Left lung (tissue), 10 donors: ENCODE measurements around the gene C11orf24. TPM values are rescaled to one million over a fixed set of nuclear protein-coding genes. Genes with fewer than 3 reads are reported as not detected.

Experiments used
- ATAC-seq: fragments of 200-7000 bp; cut with Tn5 transposase; one replicate; pipeline ENCODE4 v1.9.1; 2020; ENCODE audit warnings: moderate library complexity
- DNase-seq, 4 donors: peaks; one replicate each; pipeline ENCODE4 v3.0.0-alpha.2; 2013 to 2020
- H3K27ac ChIP-seq, 2 donors: fragments of 200-600 bp; sonication (generic) in 1 of 2; one replicate each; pipeline versions ENCODE4 v1.5.0 to v1.8.0; 2020 to 2021
- H3K27me3 ChIP-seq, 2 donors: fragments of 200-600 bp; sonication (generic) in 1 of 2; one replicate each; pipeline versions ENCODE4 v1.5.0 to v1.8.0; 2020 to 2021
- H3K36me3 ChIP-seq, 2 donors: fragments of 200-600 bp; sonication (generic) in 1 of 2; one replicate each; pipeline versions ENCODE4 v1.5.0 to v1.8.0; 2020 to 2021
- H3K4me1 ChIP-seq, 2 donors: fragments of 200-600 bp; one replicate each; pipeline ENCODE4 v1.8.0; 2021
- H3K4me3 ChIP-seq, 2 donors: fragments of 200-600 bp; sonication (generic) in 1 of 2; one replicate each; pipeline versions ENCODE4 v1.5.0 to v1.8.0; 2020 to 2021; ENCODE audit warnings: mild to moderate bottlenecking in 1 of 2
- H3K9me3 ChIP-seq, 2 donors: fragments of 200-600 bp; sonication (generic) in 1 of 2; one replicate each; pipeline versions ENCODE4 v1.5.0 to v1.8.0; 2020 to 2021
- intact Hi-C, 2 donors: fragments of 100-400 bp; cut with DNase I; formaldehyde crosslinking; loops; one replicate each; pipeline versions ENCODE4 v1.11.2 to v1.14.2; 2022
- polyA plus RNA-seq, 6 donors: library from polyadenylated mRNA; unstranded; fragments of 120-200 nt; gene quantifications; one replicate each; pipeline ENCODE4 v1.2.1, GENCODE V29; 2013; ENCODE audit not compliant: insufficient read length in 6 of 6
- total RNA-seq, 2 donors: library from RNA; stranded (reverse); fragmentation: NEBNext Ultra II Directional; extraction: Animal tissue kit (Norgen Biotek cat#: 25700); gene quantifications; one replicate each; pipeline ENCODE4 v1.2.1, GENCODE V29; 2021
- TF ChIP-seq, protein P1 (sequence below), 2 donors: fragments of 200-600 bp; sonication (generic) in 1 of 2; IDR thresholded peaks; one replicate each; pipeline versions ENCODE4 v1.5.0 to v1.8.0; 2021; ENCODE audit warnings: antibody characterized with exemption in 2 of 2
- donor health status: DM: no; HTN: yes; CAD: no.
- donor health status: DM: no; HTN: no; CAD: no.

Gene C11orf24
- total and polyA plus RNA-seq, 8 donors = 17.5 to 50.9 (median 24.4) TPM

DNA sequence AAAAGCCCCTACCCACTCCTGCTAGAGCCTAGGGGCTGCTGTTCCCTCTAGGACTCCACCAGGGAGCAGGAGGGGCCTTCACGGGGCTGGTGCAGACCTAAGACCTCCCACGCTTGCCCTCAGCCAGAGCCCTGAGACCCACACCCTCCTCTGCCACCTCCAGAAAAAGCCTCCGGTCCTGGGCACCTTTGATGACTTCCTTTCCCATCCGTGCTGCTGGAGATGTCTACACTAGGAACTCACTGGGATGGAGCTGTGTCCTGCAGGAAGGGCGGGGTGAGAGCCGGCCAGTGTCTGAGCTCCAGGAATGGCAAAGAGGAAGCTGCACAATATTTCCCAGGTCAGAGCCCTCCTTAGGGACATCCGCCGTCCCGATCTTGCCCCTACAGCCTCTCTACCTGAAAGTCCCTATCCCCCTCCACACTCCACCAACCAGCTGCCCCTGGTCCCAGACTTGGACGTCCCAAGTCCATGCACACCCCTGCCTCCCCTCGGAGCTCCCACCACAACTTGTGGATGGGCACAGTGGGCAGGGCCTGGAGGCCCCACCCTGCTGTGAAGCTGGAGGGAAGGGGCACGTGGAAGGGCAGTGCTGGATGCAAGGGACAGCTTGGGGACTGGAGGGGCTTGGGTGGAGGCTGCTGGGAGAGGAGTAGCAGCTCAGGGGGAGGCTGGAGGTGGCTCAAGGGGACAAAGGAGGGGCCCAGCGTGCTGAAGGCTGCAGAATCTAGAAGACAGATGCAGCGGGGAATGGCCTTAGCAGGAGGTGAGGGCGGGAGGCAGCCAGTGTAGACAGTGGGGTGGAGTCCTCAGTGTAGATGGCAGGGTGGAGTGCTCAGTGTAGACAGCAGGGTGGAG is 27.1 kb upstream of the C11orf24 start:
- Histone ChIP-seq H3K27me3 (no peaks in the 10 kb centered on the region), H3K4me1 (peaks cover 3 to 23% of the 10 kb centered on the region in 2 donors), H3K27ac (no peak overlapping the region), H3K4me3 (no peak overlapping the region), H3K9me3 (no peaks in the 10 kb centered on the region), H3K36me3 (no peaks in the 10 kb centered on the region)
- DNase-seq (no peak), ATAC-seq (no peak)
- TF ChIP-seq, protein P1, sequence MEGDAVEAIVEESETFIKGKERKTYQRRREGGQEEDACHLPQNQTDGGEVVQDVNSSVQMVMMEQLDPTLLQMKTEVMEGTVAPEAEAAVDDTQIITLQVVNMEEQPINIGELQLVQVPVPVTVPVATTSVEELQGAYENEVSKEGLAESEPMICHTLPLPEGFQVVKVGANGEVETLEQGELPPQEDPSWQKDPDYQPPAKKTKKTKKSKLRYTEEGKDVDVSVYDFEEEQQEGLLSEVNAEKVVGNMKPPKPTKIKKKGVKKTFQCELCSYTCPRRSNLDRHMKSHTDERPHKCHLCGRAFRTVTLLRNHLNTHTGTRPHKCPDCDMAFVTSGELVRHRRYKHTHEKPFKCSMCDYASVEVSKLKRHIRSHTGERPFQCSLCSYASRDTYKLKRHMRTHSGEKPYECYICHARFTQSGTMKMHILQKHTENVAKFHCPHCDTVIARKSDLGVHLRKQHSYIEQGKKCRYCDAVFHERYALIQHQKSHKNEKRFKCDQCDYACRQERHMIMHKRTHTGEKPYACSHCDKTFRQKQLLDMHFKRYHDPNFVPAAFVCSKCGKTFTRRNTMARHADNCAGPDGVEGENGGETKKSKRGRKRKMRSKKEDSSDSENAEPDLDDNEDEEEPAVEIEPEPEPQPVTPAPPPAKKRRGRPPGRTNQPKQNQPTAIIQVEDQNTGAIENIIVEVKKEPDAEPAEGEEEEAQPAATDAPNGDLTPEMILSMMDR (IDR thresholded peaks at IDR 0.05) = no peak
- intact Hi-C loops = loop anchor here in 1 of 2 donors (5.0 kb wide), 1 partner anchor 42 kb away; no protein-coding TSS in a partner anchor

DNA sequence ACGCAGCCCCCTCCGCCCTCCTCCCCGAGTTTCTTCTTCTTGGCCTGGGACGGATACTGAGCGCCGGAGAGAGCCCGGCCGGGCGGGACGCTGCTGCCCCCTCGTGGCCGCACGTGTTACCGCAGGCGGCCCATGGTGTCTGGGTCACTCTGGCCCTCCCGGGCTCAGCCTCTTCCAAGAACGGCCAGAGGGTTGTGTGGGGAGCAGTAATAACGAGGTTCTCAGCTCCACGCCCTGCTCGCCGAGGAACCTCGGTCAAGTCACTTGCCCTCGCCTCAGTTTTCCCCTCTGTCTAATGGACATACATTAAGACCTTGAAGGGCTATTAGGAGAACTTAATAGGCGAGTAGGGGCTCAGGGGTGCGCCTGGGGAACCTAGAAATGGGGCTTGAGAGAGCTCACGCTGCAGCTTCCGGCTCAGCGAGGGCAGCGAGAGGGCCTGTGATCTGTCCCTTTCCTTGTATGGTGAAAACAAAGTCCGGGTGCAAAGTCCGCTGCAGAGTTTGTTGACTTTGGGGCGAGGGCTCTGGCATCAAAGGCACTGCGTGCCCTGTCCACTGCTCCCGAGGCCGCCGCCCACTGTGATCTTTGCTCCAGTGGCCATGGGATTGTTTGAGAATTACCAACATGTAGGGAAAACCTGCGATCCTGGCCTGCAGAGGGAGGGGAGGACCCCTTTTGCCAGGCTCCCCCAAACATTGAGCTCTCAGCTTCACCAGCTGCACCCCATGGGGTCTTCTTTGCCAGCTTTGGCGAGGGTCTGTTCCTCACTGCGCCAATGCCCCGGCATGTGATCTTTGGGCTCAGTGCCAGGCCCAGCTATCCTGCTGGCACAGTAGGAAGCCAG is 26.3 kb upstream of the C11orf24 start:
- TF ChIP-seq, protein P1 (IDR thresholded peaks at IDR 0.05) = peak; percentile 98 to 99
- H3K4me3 ChIP-seq = no peak overlapping the region
- H3K27me3 ChIP-seq = no peaks in the 10 kb centered on the region
- intact Hi-C loops = loop anchor here in 1 of 2 donors (5.0 kb wide), 1 partner anchor 41 kb away; no protein-coding TSS in a partner anchor
- H3K36me3 ChIP-seq = no peaks in the 10 kb centered on the region
- peak; percentile 56 to 97 (median 79) for DNase-seq
- peak; percentile 100 for ATAC-seq
- peaks cover 3 to 18% of the 10 kb centered on the region in 2 donors for H3K4me1 ChIP-seq
- no peaks in the 10 kb centered on the region for H3K9me3 ChIP-seq
- no peak overlapping the region for H3K27ac ChIP-seq

DNA sequence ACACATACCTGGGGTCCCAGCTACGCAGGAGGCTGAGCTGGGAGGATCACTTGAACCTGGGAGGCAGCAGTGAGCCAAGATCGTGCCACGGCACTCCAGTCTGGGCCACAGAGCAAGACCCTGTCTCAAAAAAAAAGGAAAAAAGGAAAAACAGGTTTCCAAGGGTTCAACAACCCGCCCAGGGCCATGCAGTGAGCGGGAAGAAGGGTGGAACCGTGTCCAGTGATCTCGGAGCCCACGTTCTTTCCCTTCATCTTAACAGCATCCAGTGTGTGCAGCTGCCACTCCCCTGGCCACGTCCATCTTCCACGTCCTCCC is 25.7 kb upstream of the C11orf24 start:
- no peak overlapping the region for H3K27ac ChIP-seq
- no peak overlapping the region for H3K4me3 ChIP-seq
- intact Hi-C loops = loop anchor here in 1 of 2 donors (5.0 kb wide), 1 partner anchor 40 kb away; no protein-coding TSS in a partner anchor
- peaks cover 3 to 14% of the 10 kb centered on the region in 2 donors for H3K4me1 ChIP-seq
- TF ChIP-seq, protein P1 (IDR thresholded peaks at IDR 0.05) = no peak
- ATAC-seq (no peak), DNase-seq (no peak)
- H3K27me3 ChIP-seq = no peaks in the 10 kb centered on the region
- H3K36me3 ChIP-seq = no peaks in the 10 kb centered on the region
- no peaks in the 10 kb centered on the region for H3K9me3 ChIP-seq

DNA sequence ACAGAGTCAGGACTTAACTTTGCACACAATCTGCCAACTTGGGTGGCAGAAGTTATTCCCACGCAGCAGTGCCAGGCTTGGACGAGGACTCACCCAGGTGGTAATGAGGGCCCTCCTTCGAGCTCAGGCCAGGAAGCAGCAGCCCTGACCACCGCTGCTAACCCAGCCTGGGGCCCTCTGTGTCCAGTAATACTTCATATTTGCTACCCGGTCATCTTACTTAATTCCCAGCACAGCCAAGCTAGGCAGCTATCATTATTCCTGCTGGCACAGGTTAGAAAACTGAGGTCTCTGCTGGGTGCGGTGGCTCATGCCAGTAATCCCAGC is 25.2 kb upstream of the C11orf24 start:
- ATAC-seq (no peak), DNase-seq (no peak)
- H3K27ac ChIP-seq = no peak overlapping the region
- TF ChIP-seq, protein P1 (IDR thresholded peaks at IDR 0.05) = no peak
- no peaks in the 10 kb centered on the region for H3K36me3 ChIP-seq
- no peaks in the 10 kb centered on the region for H3K9me3 ChIP-seq
- H3K27me3 ChIP-seq = no peaks in the 10 kb centered on the region
- intact Hi-C loops = loop anchor here in 1 of 2 donors (5.0 kb wide), 1 partner anchor 40 kb away; no protein-coding TSS in a partner anchor
- H3K4me1 ChIP-seq = peaks cover 3 to 14% of the 10 kb centered on the region in 2 donors
- no peak overlapping the region for H3K4me3 ChIP-seq
